HG02678 (cell line): ENCODE measurements around the gene NFATC4.
"Not testable (repeated sequence)": the region's sequence is repeated elsewhere in the genome, so short reads cannot be mapped to it uniquely, and the experiment has no call there.

Source experiments
- ATAC-seq: cut with Tn5 transposase; IDR thresholded peaks from one replicate; pipeline ENCODE4 v1.9.1; 2021; ENCODE audit warnings: mild to moderate bottlenecking, moderate library complexity; ENCODE audit not compliant: unreplicated experiment

NFATC4 gene

DNA sequence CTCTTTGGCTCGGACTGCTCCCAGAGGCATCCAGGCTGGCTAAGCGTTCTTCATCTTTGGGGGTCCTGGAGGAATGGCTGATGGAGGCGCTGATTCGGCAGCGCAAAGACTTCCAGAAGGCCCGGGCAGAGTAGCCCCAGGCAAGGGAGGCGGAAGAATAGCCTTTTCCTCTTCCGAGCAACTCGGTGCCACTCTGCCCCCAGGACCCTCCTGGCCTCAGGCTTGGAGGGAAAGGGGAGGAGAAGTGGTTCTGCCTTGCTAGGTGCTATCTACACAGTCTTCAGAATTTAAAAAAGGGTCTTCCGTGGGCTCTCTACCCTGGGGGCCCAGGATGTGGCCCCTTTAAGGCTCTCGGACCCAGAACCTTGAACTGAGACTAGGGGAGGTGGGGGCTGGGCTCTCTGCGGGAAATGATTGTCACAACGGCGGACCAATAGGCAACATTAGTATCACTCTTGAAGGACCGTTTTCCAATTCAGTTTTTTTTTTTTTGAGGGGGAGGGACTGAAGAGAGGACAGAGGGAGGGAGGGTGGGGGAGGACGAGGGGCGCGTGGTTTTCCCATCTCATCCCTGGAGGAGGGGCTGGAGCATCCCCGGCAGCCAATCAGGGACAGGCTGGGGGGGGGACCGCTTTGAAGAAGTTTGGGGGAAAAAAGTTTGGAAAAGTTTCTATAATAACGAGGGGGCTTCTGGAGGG is at the start of gene NFATC4:
Gene NFATC4 (plus strand): TSS at position 671 of the 698 bp plus-strand sequence. CDS start 157 bp downstream, outside the sequence.
- ATAC-seq: peak; percentile 22

DNA sequence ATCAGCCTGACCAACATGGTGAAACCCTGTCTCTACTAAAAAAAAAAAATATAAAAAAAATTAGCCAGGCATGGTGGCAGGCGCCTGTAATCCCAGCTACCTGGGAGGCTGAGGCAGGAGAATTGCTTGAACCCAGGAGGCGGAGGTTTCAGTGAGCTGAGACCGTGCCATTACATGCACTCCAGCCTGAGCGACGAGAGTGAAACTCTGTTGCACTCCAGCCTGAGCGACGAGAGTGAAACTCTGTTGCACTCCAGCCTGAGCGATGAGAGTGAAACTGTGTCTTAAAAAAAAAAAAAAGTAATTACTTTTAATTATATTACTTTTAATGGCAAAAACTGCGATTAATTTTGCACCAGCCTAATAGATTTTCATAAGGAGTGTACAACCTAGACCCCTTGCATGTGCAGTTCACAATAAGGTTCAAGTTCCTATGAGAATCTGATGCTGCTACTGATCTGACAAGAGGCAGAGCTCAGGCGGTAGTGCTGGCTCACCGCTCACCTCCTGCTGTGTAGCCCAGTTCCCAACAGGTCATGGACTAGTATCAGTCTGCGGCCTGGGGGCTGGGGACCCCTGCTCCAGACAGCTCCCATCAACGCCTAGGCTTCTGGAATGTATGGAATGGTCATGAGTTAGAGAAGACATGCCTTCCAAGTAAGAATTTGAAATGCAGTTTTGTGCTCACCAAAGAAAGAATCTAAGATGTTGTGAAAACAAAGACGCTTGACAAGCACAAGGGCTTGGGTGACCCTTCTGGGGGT is 46.6 kb upstream of the NFATC4 start:
- no peak for ATAC-seq

DNA sequence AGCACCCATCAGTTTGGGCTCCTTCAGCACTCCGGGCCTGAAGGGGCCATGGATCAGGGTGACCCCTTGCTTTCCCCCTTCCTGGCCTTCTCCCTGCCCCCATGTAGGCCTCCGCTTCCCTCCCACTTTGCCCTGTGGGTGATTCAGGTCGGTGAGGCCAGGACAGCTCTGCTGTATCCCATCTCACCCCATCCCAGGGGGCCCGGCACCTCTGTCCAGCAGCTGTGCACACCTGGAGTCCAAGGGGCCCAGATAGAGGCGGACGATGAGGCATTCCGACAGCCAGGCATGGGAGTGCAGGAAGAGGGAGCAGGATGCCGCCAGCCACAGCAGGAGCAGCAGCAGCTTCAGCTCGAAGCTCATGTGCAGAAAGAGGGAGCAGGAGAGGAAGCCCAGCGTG is 45.3 kb upstream of the NFATC4 start:
- ATAC-seq: no peak

DNA sequence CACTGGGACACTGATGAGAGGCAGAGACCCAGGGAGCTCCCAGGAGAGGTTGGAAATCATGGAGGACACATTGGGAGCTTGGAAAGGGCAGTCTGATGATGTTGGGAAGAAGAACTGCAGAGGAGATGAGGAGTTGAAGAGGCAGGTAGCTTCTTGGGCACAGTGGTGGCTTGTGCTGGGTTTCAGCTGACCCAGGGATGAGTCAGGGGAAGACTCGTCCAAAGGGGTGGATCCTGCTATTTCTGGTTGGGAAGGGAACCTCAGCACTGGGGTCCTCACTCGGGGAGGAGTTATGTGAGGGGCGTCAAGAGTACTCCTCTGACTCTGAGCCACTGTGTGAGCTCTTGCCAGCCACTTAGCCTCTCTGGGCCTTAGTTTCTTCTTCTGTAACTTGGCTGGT is 44.6 kb upstream of the NFATC4 start:
- ATAC-seq: no peak

DNA sequence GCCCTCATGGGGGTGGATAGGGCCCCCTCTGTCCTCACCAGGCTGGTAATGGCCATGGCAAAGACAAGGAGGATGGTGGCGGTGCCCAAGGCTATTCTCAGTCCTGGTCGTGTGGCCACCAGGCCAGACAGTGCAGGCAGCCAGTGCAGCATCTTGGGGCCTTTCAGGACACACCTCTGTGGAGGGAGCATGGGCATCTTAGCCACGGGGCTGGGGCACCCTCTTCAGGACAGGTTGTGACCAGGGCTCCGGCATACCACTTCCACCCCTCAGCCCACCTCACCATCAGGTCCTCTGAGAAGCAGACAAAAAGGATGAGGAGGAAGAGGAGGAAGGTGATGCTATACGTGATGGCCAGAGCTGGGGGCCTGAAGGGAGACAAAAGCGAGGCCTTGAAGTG is 44.0 kb upstream of the NFATC4 start:
- no peak for ATAC-seq

DNA sequence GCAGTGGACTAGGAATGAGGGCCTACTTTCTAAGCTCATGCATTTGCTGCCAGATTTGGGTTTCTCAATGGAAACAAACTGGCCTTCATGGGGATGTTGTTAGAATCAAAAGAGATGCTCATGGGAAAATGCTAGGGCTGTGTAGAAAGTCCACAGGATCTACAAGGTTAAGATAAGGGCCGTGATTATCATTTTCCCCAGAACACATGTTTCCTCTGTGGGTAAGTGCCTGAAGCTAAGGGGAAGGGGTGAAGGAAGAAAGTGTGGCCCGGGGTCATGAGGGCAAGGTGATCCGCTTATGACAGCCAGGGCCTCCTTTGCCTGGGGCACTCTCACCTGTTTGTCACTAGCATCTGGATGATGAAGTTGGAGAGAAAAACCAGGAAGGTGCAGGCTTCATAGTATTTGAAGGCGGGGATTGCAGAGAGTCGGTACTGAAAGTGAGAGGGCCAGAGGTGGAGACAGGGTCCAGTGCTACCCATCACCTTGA is 42.9 kb upstream of the NFATC4 start:
- ATAC-seq: no peak

DNA sequence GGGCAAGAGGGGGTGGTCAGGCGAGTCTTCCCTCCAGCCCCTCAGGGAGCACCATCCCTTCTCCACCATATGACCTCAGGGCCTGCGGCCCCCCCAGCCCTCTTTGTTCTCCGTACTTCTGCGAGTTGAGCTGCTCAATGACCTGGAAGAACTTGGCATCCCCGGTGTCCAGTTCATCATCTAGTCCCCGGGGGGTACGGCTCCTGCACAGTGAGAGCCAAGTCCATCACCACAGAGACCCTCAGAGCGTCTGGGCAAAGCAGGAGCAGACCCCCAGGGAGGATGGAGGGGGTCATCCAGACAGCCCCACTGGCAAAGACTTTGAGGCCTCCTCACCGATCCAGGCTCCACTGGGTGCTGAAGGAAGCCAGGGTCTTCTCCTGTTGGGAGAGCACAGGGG is 42.0 kb upstream of the NFATC4 start:
- ATAC-seq: no peak

DNA sequence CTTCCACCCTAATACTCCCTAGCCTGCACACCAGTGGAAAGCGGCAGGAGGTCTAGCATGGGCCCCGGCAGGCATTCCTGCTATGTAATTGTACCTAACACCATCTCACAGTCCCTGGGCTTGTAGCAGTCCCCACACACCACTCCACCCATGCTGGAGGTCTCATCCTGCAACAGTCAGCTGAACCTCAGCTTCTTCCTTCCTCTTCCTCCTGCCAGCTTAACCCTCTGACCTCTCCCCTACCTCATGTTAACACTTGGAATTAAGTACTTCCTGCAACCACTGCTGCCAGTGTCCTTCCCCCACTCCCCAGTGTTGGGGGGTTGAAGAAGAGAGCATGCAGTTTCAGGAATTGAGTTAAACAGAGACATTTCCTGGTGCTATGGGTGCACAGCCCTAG is 40.7 kb upstream of the NFATC4 start:
- ATAC-seq: no peak

DNA sequence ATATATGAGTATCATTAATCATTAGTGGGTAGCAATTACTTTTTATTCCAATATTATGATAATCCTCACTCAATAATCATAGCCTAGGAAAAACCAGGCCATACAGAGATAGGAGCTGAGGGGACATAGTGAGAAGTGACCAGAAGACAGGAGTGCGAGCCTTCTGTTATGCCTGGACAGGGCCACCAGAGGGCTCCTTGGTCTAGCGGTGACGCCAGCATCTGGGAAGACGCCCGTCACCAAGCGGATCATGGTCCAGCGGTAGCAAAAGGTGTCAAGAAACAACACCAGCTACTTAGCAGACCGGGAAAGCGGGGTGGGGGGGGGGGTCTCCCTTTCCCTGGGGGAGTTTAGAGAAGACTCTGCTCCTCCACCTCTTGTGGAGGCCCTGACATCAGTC is 40.1 kb upstream of the NFATC4 start:
- ATAC-seq: not testable (repeated sequence)

DNA sequence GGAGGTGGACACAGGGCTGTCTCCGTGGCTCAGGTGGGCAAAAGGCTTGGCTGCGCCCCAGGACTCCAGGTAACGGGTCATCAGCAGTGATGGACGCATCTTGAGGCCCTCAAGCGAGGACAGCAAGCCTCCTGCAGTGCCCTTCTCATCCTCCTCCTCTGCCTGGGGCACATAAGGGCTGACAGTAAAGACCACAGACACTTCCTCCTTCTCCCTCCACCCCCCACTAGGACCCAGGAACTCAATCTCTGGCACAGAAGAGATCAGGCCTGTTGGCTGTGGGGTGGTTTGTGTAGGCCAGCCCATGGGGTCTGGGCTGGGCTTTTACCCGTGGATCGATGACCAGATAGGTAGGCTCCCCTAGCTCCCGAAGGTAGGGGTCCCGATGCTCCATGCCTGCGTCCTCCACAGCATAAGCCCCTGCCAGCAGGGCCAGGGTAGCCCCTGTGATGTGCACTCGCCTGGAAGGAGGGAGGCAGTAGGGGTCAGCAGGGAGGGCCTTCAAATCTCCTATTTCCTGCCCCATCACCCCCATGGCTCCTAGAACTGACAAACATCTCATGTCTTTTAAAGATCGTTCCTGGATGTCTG is 38.8 kb upstream of the NFATC4 start:
- ATAC-seq: no peak

DNA sequence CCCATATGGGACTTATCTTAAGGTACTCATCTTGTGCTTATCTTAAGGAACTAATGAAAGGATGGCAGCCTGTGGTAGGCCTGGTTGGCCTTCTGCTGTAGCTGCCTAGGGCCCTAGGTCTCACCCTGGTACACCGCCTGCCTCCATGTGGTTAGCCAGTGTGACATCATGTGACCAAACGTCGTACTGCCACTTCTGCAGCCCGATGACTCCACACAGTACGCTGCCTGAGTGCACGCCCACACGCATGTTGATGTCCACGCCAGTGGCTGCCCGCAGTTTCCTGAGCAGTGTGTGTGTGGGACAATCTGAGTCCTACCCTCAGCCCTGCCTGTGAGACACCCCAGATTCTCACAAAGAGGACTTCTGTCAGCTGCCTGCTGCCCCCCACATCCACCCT is 38.2 kb upstream of the NFATC4 start:
- no peak for ATAC-seq

DNA sequence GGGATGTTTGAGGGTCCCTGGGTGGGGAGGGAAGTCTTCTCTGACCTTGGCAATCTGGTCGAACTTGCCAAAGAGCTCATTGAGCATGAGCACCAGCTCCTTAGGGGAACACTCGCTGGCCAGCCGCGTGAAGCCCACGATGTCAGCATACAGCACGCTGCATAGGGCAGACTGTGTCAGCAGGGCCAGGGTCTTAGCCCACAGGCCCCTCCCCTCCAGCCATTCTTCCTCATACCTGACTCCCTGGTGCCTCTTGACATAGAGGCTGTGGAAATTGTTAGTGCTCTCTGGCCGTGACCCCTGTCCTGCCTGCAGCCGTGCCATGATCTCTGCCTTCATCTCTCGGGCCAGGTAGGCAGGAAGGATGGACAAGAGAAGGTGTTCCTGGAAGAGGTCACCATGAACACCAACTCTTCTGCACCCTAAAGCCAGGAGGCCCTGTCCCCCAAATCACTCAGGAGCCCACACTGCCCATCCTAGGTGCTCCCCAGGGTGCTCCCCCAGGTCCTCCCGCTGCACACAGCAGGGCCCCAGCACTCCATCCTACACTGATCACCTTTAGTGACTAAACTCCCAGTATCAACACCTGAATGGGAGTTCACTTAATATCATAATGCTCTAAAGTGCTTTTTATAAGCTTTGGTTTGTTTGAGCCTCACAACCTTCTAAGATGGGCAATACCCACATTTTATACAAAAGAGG is 36.9 kb upstream of the NFATC4 start:
- no peak for ATAC-seq

DNA sequence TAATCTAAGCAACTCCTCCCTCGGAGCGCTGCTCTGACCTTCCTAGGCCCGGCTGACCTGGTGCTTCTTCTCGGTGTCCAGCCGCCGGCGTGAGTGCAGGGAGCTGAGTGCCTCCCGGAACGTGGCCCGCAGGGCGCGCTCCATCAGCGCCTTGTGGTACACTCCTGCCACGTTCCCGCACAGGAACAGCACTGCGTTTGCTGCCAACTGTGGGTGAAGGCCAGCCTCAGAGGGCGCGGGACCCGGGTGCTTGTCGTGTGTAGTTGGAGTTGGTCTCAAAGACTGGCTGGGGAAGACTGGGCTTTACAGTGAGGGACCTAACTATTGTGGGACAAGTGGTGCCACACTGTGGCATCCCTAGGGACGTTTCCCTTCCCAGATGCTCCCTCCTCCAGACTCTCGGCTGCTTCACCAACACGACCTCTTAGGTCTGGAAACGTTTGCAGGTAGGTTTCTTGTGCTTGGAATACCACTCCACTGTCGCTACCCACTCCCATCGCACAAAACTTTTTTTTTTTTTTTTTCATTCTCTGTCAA is 36.2 kb upstream of the NFATC4 start:
- ATAC-seq: no peak

DNA sequence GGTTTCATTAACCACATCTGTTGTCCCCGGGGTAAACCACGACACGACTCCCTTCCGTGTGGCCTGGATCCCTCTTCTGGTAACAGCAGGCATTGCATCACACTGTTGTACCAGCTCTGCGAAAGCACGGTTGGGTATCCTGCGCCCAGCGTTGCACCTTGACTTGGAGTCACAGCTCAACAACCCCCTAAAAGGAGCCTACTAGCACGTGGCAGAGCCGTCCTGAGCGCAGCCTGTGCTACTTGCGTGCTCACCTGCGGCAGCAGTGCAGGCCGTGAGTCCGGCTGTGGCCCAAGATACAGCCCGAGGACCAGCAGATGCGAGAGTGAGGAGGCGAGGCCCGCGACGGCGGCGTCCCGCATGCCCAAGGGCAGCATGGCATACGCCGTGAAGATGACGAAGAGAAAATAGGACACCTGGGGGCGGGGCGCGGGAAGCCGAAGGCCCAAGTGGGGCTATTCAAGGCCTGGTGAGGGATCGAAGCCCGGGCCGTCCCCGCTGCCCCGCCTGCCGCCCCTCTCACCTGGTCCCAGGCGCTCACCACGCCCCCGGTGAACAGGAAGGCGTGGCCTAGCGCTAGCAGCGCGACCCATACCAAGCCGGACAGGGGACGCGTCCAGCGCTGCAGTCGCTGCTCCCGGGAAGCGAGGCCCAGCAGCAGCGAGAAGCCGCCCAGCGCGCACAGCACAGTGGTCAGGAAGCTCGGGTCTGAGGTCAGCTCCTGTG is 35.6 kb upstream of the NFATC4 start:
- ATAC-seq: peak; percentile 91

DNA sequence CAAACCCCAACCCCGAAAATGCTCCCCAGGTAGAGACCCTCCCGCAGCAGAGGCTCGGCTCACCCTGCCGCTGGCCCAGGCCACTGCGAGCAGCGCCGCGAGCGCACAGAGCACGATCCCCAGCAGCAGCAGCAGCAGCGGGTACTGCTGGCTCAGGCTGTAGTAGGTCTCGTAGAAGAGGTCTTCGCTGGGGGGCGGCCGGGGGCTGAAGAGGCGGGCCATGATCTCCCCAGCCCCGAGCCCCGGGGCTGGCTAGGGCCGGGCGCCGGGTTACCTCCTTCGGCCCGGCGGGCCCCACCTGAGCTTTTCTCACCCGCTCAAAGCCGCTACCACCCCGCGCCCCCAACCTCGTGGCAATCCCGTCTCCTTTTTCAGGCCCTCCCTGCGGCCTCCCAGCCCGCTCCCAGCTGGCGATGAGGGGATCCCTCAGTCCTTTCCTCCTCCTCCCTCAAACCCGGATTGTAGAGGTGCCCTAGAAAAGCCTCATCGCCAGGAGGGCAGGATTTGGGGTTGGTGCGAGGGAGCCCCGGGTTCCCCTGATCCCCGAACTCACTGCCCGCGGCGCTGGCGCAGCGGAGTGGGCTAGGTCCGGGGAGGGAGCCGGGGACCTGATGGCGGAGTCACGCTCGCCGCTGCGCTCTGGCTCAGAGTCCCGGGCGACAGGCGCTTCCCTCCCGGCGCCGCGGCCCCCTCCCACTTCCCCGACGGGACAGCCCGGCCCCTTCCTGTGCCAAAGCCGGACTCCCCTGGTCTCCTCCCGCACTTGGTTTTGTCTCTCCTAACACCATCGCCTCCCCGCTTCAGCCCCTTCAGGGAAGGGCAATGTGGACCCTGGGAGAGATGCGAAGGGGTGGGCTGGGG is 33.3 kb upstream of the NFATC4 start, which contains the start of gene ADCY4:
Gene ADCY4 (minus strand): TSS at position 641 of the 861 bp plus-strand sequence. CDS start 419 bp downstream, at position 222.
- no peak for ATAC-seq

DNA sequence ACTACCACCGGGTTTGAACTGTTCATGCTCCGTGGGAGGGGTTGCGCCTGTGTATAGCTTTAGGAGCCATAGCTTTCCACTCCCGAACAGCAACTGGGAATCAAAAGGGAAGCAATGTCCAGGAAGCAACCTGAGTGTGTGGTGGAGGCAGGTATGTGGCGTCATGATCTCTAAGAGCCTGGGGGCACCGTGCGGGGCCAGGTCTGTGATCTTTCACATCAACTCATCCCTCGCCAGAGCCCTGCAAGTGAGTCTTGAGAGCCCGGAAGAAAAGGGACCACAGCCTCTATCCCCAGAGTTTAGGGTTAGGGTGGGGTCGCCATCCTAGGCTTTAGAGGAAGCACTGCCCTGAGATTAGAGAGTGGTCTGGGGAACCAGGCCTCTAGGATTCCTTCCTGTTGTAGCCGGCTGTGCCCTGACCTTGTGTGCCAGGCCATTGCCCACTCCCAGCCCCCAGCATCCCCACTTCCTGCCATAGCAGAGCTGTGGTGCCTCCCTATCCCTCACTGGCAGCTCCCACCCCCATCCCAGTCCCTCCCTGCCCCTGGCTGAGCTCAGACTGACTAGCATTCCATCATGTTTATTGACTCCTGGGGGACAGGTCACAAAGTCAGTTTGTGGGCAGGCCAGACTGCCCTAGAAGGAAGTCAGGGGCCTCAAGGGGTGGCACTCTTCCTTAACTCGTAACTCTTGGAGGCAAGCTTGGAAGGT is 32.4 kb upstream of the NFATC4 start:
- ATAC-seq: no peak

DNA sequence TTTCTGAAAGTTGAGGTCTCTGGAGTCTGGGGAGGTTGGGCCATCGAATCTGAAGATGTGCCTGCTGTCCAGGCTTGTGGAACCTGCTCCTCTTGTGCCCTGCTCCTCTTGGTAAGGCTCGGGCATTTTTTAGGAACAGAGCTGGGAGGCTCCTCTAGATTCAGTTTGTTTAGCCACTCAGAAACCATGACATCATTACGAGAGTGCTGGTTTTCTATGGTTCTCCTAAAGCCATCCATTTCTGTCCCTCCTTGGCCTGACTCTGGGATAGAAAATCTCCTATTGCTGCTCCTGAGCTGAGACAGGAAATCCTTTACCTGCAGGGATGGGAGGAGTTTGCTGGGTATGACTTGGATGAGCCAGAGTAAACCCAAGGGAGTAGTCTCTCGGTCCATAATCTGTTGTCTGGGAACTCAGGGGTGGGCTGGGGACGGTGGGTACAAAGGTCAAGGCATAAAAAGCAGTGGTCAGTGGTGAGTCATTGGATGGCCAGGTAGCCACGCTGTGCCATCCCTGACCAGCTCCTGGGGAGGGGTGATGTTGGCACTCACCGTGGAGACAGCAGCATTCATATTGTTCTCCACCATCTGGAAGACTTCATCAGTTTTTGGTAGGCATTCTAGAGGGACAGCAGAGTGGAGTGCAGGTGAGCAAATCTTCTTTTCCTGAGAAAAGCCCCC is 30.7 kb upstream of the NFATC4 start:
- ATAC-seq: no peak

DNA sequence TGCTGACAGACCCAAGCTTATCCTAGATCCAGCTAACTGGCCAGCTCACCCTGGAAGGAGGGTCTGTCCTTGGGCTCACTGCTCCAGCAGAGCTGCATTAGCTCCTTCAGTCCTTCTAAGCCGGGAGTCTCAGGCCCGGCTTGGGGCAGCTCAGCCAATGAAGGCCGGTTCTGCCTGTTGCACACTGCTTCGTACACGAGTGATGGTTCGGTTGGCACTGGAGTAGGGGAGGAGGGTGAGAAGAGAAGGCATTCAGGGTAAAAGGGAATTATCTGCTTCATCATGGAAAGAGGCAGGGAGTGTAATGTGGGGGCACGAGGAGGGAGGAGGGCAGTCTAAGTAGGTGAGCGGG is 30.2 kb upstream of the NFATC4 start:
- no peak for ATAC-seq
